Measurements from ENCODE around the gene KLK3.
"Not testable (repeated sequence)": the region's sequence is repeated elsewhere in the genome, so short reads cannot be mapped to it uniquely, and the experiment has no call there.

The KLK3 gene

DNA sequence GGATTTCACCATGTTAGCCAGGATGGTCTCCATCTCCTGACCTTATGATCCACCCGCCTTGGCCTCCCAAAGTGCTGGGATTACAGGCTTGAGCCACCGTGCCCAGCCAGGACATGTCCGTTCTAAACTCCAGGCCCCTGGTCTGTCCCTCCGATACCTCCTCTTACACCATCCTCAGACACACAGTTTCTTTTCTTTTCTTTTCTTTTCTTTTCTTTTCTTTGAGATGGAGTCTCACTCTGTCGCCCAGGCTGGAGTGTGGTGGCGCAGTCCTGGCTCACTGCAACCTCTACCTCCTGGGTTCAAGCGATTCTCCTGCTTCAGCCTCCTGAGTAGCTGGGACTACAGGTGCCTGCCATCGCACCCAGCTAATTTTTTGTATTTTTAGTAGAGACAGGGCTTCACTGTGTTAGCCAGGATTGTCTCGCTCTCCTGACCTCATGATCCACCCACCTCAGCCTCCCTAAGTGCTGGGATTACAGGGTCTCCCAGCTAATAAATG lies 41.4 kb downstream of the KLK3 start:
- ATAC-seq, H3K9me3 Mint-ChIP-seq, H3K27me3 Mint-ChIP-seq, H3K4me3 Mint-ChIP-seq, H3K36me3 Mint-ChIP-seq: not testable (repeated sequence)
- Mint-ChIP-seq H3K27ac (peak overlapping the region; percentile 94), H3K4me1 (peaks cover 51% of the 10 kb centered on the region)

DNA sequence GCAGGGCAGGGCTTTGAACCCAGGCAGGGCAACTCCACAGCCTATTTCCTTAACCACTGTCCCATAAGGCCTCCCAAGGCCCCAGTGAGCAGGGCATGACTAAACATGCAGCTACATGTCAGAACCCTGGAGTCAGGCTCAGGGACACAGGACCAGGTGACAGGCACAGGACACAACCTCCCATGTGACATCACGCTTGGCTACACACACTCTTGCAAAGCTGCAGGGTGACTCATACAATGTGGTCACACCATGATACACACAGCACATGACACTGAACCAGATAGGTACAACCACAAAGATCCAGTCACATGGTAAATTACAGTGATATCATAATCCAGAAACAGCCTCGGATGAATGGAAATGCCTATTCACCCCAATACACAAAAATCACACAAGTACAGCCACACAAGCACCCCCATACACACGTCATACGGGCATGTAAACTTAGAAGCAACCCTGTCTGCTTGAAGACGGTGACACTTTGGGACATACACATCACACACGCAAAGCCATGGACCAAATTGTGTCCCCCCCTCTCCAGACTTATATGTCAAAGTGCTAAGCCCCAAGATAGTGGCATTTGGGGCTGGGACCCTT lies 42.0 kb downstream of the KLK3 start:
- H3K27me3 Mint-ChIP-seq, result no peaks in the 10 kb centered on the region
- peaks cover 4% of the 10 kb centered on the region for H3K9me3 Mint-ChIP-seq
- peaks cover 46% of the 10 kb centered on the region for H3K4me1 Mint-ChIP-seq
- H3K4me3 Mint-ChIP-seq, result peak overlapping the region; percentile 50
- ATAC-seq, result peak; percentile 99
- H3K36me3 Mint-ChIP-seq, result no peaks in the 10 kb centered on the region
- H3K27ac Mint-ChIP-seq, result peak overlapping the region; percentile 94

DNA sequence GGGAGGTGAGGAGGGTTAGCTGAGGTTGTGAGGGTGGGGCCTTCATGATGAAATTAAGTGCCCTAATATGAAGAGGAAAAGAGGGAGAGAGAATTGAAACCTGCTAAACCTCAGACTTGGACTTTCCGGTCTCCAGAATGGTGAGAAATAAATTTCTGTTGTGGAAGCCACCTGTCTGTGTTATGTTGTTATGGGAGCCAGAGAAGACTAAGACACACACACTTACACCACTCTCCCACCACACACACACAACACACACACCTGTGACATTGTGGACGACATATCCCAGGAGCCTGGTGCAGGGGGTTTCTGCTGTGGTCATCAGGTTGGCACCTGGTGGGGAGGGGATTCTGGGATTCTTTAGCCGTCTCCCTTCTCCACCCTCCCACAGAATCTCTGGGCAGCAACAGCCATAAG lies 42.5 kb downstream of the KLK3 start:
- Mint-ChIP-seq H3K4me1 (peaks cover 41% of the 10 kb centered on the region), H3K36me3 (no peaks in the 10 kb centered on the region), H3K9me3 (peaks cover 4% of the 10 kb centered on the region), H3K27me3 (no peaks in the 10 kb centered on the region), H3K27ac (peak overlapping the region; percentile 94), H3K4me3 (peak overlapping the region; percentile 50)
- peak; percentile 49 for ATAC-seq

DNA sequence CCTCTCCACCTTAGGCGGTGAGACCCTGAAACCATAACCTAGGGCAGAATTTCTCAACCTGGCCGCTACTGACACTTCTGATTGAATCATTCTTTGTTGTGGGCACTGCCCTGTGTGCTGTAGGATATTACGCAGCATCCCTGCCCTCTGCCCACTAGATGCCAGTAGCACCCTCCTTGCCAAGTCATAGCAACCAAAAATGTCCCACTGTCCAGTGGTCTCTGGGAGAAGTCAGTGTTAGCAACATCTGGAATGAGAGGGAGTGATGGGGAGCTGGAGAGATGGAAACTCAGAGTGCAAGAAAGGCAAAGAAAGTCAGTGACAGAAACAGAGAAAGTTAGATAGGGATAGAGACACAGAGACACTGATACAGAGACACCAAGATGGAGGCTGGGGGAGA lies 42.9 kb downstream of the KLK3 start:
- Mint-ChIP-seq H3K27me3 (no peaks in the 10 kb centered on the region), H3K4me1 (peaks cover 36% of the 10 kb centered on the region), H3K27ac (peak overlapping the region; percentile 94), H3K9me3 (peaks cover 4% of the 10 kb centered on the region), H3K4me3 (no peak overlapping the region), H3K36me3 (no peaks in the 10 kb centered on the region)
- ATAC-seq, result no peak

DNA sequence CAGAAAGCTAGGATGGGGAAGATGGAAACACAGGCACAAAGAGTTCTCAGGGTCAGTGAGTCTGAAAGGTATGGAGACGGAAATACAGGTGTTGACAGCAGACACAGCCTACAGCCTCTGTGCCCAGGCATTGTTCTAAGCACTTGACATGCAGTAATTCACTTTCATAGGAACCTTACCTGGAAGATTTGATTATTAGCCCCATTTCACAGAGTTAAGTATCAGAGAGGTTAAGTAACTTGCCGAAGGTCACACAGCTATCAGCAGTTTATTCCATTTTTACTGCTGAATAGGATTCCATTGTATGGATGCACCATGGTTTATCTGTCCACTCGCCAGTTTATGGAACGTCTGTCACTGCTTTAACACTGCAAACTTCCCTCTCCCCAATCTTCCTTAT lies 43.3 kb downstream of the KLK3 start:
- ATAC-seq, result no peak

DNA sequence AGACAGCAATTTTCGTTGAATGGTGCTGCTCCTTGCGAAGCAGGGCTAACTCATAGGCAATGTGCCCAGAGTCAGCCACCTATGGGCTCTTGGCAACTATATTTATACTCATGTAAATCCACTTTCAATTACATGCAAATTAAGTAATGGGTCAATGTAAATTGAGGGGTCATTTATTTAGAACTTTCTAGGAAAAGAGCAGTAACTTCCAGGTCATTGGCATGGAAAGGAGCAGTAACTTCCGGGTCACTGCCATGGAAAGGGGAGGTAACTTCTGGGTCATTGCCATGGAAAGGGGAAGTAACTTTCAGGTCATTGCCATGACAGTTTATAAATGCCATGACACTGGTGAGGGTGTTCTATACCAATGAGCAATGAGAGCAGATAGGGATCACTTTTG lies 44.9 kb downstream of the KLK3 start:
- H3K4me1 Mint-ChIP-seq, result peaks cover 30% of the 10 kb centered on the region
- no peaks in the 10 kb centered on the region for H3K27me3 Mint-ChIP-seq
- peak overlapping the region; percentile 59 for H3K27ac Mint-ChIP-seq
- ATAC-seq, result no peak
- no peak overlapping the region for H3K4me3 Mint-ChIP-seq
- no peaks in the 10 kb centered on the region for H3K36me3 Mint-ChIP-seq
- peaks cover 4% of the 10 kb centered on the region for H3K9me3 Mint-ChIP-seq

More for the DNA sequence above, 43.3 kb downstream of the KLK3 start:
- H3K4me1 Mint-ChIP-seq, result peaks cover 35% of the 10 kb centered on the region
- H3K4me3 Mint-ChIP-seq, result no peak overlapping the region
- peak overlapping the region; percentile 94 for H3K27ac Mint-ChIP-seq
- H3K36me3 Mint-ChIP-seq, result no peaks in the 10 kb centered on the region
- no peaks in the 10 kb centered on the region for H3K27me3 Mint-ChIP-seq
- peaks cover 4% of the 10 kb centered on the region for H3K9me3 Mint-ChIP-seq

DNA sequence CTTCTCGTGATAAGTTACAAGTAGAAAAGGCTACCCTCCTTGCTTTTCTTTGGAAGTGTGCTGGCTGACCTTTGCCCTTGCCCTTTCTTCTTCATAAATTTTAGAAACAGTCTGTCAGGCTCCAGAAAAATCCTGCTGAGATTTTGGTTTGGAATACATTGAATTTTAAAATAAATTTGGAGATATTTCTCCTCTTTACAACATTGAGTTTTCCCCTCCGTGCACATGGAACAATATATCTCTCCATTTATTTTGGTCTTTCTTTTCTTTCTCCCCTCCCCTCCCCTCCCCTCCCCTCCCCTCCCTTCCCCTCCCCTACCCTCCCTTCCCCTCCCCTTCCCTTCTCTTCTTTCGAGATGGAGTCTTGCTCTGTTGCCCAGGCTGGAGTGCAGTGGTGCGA lies 47.9 kb downstream of the KLK3 start:
- H3K27ac Mint-ChIP-seq, result no peak overlapping the region
- no peak overlapping the region for H3K4me3 Mint-ChIP-seq
- ATAC-seq, result no peak
- H3K36me3 Mint-ChIP-seq, result no peaks in the 10 kb centered on the region
- H3K27me3 Mint-ChIP-seq, result no peaks in the 10 kb centered on the region
- no peaks in the 10 kb centered on the region for H3K9me3 Mint-ChIP-seq
- H3K4me1 Mint-ChIP-seq, result peaks cover 4% of the 10 kb centered on the region

DNA sequence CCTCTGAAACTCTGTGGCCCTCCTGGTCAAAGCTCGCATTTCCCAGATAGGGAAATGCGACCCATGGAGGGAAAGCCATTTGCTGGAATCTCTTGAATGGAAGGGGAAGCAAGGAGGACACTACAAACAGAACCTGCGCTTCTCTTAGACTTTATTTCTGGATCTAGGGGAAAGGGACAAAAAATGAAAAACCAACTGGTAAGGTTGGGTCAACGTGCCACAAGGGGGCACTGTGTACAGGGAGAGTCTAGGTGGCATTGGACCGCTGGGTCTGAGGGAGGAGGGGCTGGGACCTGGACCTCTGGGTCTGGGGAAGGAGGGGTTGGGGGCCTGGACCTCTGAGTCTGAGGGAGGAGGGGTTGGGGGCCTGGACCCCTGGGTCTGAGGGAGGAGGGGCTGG lies 51.5 kb downstream of the KLK3 start:
- ATAC-seq, result no peak
- Mint-ChIP-seq H3K27ac (no peak overlapping the region), H3K27me3 (no peaks in the 10 kb centered on the region), H3K4me1 (peaks cover 11% of the 10 kb centered on the region), H3K36me3 (no peaks in the 10 kb centered on the region), H3K9me3 (no peaks in the 10 kb centered on the region), H3K4me3 (no peak overlapping the region)

DNA sequence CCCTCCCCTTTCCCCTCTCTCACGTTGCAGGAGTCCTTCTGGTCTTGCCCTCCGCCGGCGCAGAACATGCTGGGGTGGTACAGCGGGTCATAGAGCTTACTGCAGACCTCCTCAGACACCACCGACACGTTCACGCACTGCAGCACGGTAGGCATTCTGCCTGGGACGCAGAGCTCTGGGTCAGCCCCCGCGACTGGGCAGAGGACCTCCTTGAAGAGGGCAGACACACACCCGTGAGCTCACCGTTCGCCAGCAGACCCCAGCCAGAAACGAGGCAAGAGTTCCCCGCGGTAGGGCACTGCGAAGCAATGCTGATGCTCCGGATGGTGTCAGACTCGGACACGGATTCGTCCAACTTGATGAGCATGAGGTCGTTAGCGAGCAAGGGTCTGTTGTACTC lies 53.6 kb downstream of the KLK3 start:
- peaks cover 17% of the 10 kb centered on the region for H3K4me1 Mint-ChIP-seq
- H3K27ac Mint-ChIP-seq, result no peak overlapping the region
- no peak for ATAC-seq
- H3K27me3 Mint-ChIP-seq, result no peaks in the 10 kb centered on the region
- H3K4me3 Mint-ChIP-seq, result no peak overlapping the region
- H3K36me3 Mint-ChIP-seq, result no peaks in the 10 kb centered on the region
- H3K9me3 Mint-ChIP-seq, result no peaks in the 10 kb centered on the region

DNA sequence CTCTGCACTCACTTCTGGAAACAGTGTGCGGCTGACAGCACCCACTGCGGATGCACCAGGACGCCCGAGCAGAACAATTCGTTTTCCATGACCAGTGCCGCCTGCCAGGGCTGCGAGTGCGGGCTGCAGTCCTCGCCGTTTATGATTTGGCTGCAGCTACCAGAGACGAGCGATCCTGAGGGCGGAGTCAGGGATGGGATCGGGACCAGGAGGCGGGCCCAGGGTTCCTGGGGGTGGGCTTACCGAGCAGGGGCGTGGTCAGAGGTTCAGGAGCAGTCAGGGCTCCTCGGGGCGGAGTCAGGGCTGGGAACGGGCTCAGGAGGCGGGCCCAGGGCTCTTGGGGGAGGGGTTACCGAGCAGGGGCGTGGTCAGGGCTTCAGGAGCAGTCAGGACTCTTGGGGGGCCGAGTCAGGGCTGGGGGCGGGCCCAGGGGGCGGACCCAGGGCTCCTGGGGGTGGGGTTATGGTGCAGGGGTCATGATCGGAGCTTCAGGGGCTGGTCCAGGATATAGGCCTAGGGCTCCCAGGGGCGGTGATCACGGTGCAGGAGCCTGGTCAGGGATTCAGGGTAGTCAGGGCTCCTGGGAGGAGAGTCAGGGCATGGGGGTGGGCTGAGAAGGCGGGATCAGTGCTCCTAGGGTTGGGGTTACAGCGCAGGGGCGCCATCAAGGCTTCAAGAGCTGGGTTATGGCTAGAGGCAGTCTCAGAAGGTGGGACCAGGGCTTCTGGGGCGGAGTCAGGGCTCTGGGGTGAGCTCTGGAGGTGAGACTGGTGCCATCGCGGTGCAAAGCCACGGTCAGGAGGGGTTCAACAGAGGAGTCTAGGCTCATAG lies 54.7 kb downstream of the KLK3 start:
- no peaks in the 10 kb centered on the region for H3K9me3 Mint-ChIP-seq
- ATAC-seq, result peak; percentile 78
- H3K27me3 Mint-ChIP-seq, result no peaks in the 10 kb centered on the region
- H3K36me3 Mint-ChIP-seq, result no peaks in the 10 kb centered on the region
- peaks cover 17% of the 10 kb centered on the region for H3K4me1 Mint-ChIP-seq
- H3K4me3 Mint-ChIP-seq, result peak overlapping the region; percentile 69
- H3K27ac Mint-ChIP-seq, result peak overlapping the region; percentile 40
